Left ventricle myocardium inferior (tissue), 1 donor: ENCODE results near the gene ATAD2B. TPM values are rescaled to one million over a fixed set of nuclear protein-coding genes. Genes with fewer than 3 reads are reported as not detected.

ENCODE experiments used
- DNase-seq: peaks from one replicate; pipeline ENCODE4 v3.0.0-alpha.2; 2020
- H3K27ac ChIP-seq: fragments of 200-600 bp; replicated peaks from 2 replicates; pipeline ENCODE4 v1.8.0; 2021
- H3K27me3 ChIP-seq: fragments of 200-600 bp; 2 replicates; pipeline ENCODE4 v1.8.0; 2021; ENCODE audit warnings: low read depth
- H3K36me3 ChIP-seq: fragments of 200-600 bp; 2 replicates; pipeline ENCODE4 v1.8.0; 2021
- H3K4me1 ChIP-seq: fragments of 200-600 bp; 2 replicates; pipeline ENCODE4 v1.8.0; 2021
- H3K4me3 ChIP-seq: fragments of 200-600 bp; 2 replicates; pipeline ENCODE4 v1.8.0; 2021; ENCODE audit warnings: mild to moderate bottlenecking, moderate library complexity
- H3K9me3 ChIP-seq: fragments of 200-600 bp; replicated peaks from 2 replicates; pipeline ENCODE4 v1.8.0; 2021
- CTCF ChIP-seq: fragments of 200-600 bp; IDR thresholded peaks from 2 replicates; pipeline ENCODE4 v1.8.0; 2021; ENCODE audit warnings: antibody characterized with exemption, mild to moderate bottlenecking, borderline replicate concordance
- intact Hi-C: fragments of 100-400 bp; cut with micrococcal nuclease; formaldehyde crosslinking; loops from one replicate; pipeline ENCODE4 v1.11.0; 2022
- total RNA-seq: library from RNA; stranded (reverse); fragmentation: NEBNext Ultra II Directional; extraction: Animal tissue kit (Norgen Biotek cat#: 25700); gene quantifications from one replicate; pipeline ENCODE4 v1.2.1, GENCODE V29; 2021
- donor health status: DM: no; HTN: yes; CAD: no; lungs with severe emphysema.

The ATAD2B gene
- total RNA-seq, 1 donor from 2014 or later = 7.9 TPM

GRCh38 chr2:23836505-23836904 lies 90.4 kb downstream of the ATAD2B start:
- no peak for DNase-seq
- Histone ChIP-seq H3K36me3 (peaks cover 17% of the 10 kb centered on the region), H3K27me3 (no peaks in the 10 kb centered on the region), H3K27ac (no peak overlapping the region), H3K9me3 (no peaks in the 10 kb centered on the region), H3K4me3 (no peak overlapping the region), H3K4me1 (no peaks in the 10 kb centered on the region)
- TF ChIP-seq CTCF = no peak
- intact Hi-C loops = no loop called here

- no peak overlapping the region for H3K27ac ChIP-seq
- no peaks in the 10 kb centered on the region for H3K27me3 ChIP-seq
- no peak for TF ChIP-seq CTCF
- H3K36me3 ChIP-seq = peaks cover 17% of the 10 kb centered on the region
- H3K4me3 ChIP-seq = no peak overlapping the region
- H3K9me3 ChIP-seq = no peaks in the 10 kb centered on the region
- no peak for DNase-seq
- no peaks in the 10 kb centered on the region for H3K4me1 ChIP-seq
- intact Hi-C loops = no loop called here
Observed at GRCh38 chr2:23835988-23836387, 90.9 kb downstream of the ATAD2B start.

GRCh38 chr2:23835423-23835822 lies 91.5 kb downstream of the ATAD2B start:
- peaks cover 17% of the 10 kb centered on the region for H3K36me3 ChIP-seq
- intact Hi-C loops = no loop called here
- H3K4me3 ChIP-seq = no peak overlapping the region
- no peaks in the 10 kb centered on the region for H3K4me1 ChIP-seq
- H3K27ac ChIP-seq = no peak overlapping the region
- H3K9me3 ChIP-seq = no peaks in the 10 kb centered on the region
- DNase-seq = no peak
- no peak for TF ChIP-seq CTCF
- no peaks in the 10 kb centered on the region for H3K27me3 ChIP-seq

- Histone ChIP-seq H3K9me3 (no peaks in the 10 kb centered on the region), H3K27me3 (no peaks in the 10 kb centered on the region), H3K36me3 (peaks cover 12% of the 10 kb centered on the region), H3K4me3 (no peak overlapping the region), H3K27ac (no peak overlapping the region), H3K4me1 (no peaks in the 10 kb centered on the region)
- TF ChIP-seq CTCF = no peak
- DNase-seq = no peak
- intact Hi-C loops = no loop called here
Observed at GRCh38 chr2:23828986-23829385, 97.9 kb downstream of the ATAD2B start.

GRCh38 chr2:23828256-23828980 lies 98.5 kb downstream of the ATAD2B start:
- Histone ChIP-seq H3K36me3 (peaks cover 13% of the 10 kb centered on the region), H3K27ac (no peak overlapping the region), H3K4me3 (no peak overlapping the region), H3K4me1 (no peaks in the 10 kb centered on the region), H3K27me3 (no peaks in the 10 kb centered on the region), H3K9me3 (no peaks in the 10 kb centered on the region)
- TF ChIP-seq CTCF = no peak
- intact Hi-C loops = no loop called here
- DNase-seq = no peak
